Prostate gland (tissue), 2 donors: ENCODE measurements around the gene SRGAP2B. TPM values are rescaled to one million over a fixed set of nuclear protein-coding genes. Genes with fewer than 3 reads are reported as not detected.
"Not testable (repeated sequence)": the region's sequence is repeated elsewhere in the genome, so short reads cannot be mapped to it uniquely, and the experiment has no call there.

Source experiments
- DNase-seq: peaks from one replicate; pipeline ENCODE4 v3.0.0-alpha.2; 2019; ENCODE audit warnings: low spot score
- H3K27ac ChIP-seq, 2 donors: fragments of 200-600 bp; sonication (generic); 2 replicates each; pipeline ENCODE4 v1.5.1; 2017 to 2019
- H3K27me3 ChIP-seq: fragments of 200-600 bp; sonication (generic); replicated peaks from 2 replicates; pipeline ENCODE4 v1.5.1; 2019; ENCODE audit not compliant: insufficient read depth
- H3K36me3 ChIP-seq, 2 donors: fragments of 200-600 bp; sonication (generic); 1 replicate in 1 of 2; 2 replicates in 1 of 2; pipeline versions ENCODE4 v1.5.1 to v1.8.1; 2017 to 2019
- H3K4me1 ChIP-seq: fragments of 200-600 bp; sonication (generic); replicated peaks from 2 replicates; pipeline ENCODE4 v1.5.1; 2019
- H3K4me3 ChIP-seq, 2 donors: fragments of 200-600 bp; sonication (generic); 2 replicates each; pipeline ENCODE4 v1.5.1; 2017 to 2019
- H3K9me3 ChIP-seq: fragments of 200-600 bp; sonication (generic); 2 replicates; pipeline ENCODE4 v1.5.1; 2017
- WGBS: methylation state at CpG from one replicate; pipeline ENCODE4 v1.1.5; 2018; 5-methylcytosine and 5-hydroxymethylcytosine counted together
- intact Hi-C: fragments of 100-400 bp; cut with DNase I; formaldehyde crosslinking; loops from one replicate; pipeline ENCODE4 v1.14.2; 2022
- total RNA-seq, 2 donors: library from RNA; depleted of rRNA; stranded (reverse); fragments of >200 nt; gene quantifications; one replicate each; pipeline ENCODE4 v1.1.0, GENCODE V29; 2016

SRGAP2B gene
- total RNA-seq, 2 donors from 2014 or later: 6.6 to 10.0 TPM

GRCh38 chr1:145000074-145000742 is 94.9 kb downstream of the SRGAP2B start:
- intact Hi-C loops, DNase-seq, H3K4me1 ChIP-seq, H3K36me3 ChIP-seq, H3K27ac ChIP-seq, H3K9me3 ChIP-seq, H3K4me3 ChIP-seq, H3K27me3 ChIP-seq: not testable (repeated sequence)
- no CpG with 5 or more reads among the region's 5 CpGs for WGBS

GRCh38 chr1:144998981-144999273 is 96.2 kb downstream of the SRGAP2B start:
- H3K36me3 ChIP-seq, H3K27me3 ChIP-seq, H3K4me3 ChIP-seq, intact Hi-C loops, H3K27ac ChIP-seq, H3K4me1 ChIP-seq, DNase-seq, H3K9me3 ChIP-seq: not testable (repeated sequence)
- 91% methylated on average over 2 of the region's 2 CpGs for WGBS

DNA sequence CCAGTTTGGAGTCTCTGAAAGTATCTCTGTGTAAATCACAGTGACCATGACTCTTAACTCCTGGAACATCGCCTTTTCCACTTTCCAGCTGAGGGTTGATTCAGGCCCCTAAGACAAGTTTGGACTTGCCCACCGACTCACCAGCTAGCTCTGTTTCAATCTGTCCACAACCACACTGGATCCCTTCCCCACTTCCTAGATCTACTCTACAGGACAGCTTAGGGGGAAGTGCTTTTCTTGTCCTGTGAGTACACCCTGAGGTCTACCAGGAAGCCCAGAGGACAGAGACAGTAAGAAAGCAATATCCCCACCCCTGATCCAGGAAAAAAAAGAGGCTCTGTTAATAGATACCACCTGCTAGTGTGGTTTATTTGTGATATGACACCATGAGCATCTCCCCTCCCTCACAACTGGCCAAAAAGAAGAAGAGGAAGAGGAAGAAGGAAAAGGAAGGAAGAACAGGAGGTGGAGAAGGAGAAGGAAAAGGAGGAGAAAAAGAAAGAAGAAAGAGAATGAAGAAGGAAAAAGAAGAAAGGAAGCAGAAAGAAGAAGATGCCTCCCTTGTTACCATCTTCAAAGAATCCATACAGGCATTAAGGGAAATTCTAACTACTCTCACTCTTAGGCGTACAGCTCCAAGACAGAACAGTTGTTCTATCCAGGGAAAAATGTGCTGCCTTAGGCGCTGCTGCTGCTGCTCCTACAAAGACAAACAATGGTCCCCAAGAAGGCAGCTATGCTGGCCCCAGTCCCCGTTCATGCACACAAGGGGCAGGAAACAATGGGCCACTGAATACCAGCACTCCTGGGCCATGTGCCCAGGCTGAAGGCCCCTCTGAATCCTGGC is 96.8 kb downstream of the SRGAP2B start:
- H3K27me3 ChIP-seq, DNase-seq, H3K36me3 ChIP-seq, H3K4me1 ChIP-seq, H3K9me3 ChIP-seq, H3K27ac ChIP-seq, H3K4me3 ChIP-seq, intact Hi-C loops: not testable (repeated sequence)
- WGBS: 60% methylated on average over 1 of the region's 5 CpGs

DNA sequence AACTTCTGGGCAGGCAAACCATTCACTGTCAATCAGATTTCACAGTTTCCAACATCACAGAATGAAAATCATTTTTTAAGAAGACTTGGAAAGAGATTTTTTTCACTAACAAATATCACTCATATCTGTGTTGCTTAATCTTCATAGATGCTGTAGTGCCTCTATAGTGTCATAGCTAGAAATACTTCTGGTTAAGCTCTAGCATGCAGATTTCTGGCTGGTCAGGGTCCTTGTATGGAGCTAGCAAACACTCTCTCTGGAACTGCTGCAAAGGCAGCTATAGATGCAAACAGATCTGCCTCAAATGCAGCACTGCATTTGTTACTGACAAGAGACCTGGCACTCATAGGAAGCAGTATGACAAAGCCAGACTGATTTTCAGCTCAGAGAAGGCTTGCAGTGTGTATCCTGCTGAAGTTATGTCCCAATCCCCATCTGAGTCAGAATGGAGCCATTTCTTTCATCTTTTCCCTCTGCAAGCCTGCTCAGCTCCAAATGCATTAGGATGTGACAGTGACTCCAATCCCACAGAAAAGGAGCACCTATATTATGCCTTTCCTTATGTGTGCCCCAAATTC is 99.2 kb downstream of the SRGAP2B start:
- intact Hi-C loops, H3K36me3 ChIP-seq, H3K9me3 ChIP-seq, H3K27me3 ChIP-seq, DNase-seq, H3K4me1 ChIP-seq, H3K4me3 ChIP-seq, H3K27ac ChIP-seq: not testable (repeated sequence)

- H3K4me3 ChIP-seq, H3K27me3 ChIP-seq, H3K4me1 ChIP-seq, H3K9me3 ChIP-seq, H3K36me3 ChIP-seq, H3K27ac ChIP-seq, DNase-seq, intact Hi-C loops: not testable (repeated sequence)
- WGBS: no CpG with 5 or more reads among the region's 1 CpG
These were observed 102.2 kb downstream of the SRGAP2B start for GRCh38 chr1:144992915-144993314.

DNA sequence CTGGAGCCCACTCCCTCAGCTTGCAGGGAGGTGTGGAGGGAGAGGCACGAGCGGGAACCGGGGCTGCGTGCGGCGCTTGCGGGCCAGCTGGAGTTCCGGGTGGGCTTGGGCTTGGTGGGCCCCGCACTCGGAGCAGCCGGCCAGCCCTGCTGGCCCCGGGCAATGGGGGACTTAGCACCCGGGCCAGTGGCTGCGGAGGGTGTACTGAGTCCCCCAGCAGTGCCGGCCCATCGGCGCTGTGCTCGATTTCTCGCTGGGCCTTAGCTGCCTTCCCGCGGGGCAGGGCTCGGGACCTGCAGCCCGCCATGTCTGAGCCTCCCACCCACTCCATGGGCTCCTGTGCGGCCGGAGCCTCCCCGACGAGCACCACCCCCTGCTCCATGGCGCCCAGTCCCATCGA is 104.5 kb downstream of the SRGAP2B start:
- H3K4me1 ChIP-seq, H3K27me3 ChIP-seq, H3K4me3 ChIP-seq, DNase-seq, H3K27ac ChIP-seq, H3K36me3 ChIP-seq, intact Hi-C loops, H3K9me3 ChIP-seq: not testable (repeated sequence)
- WGBS: no CpG with 5 or more reads among the region's 29 CpGs

GRCh38 chr1:144987131-144987530 is 108.0 kb downstream of the SRGAP2B start:
- H3K27me3 ChIP-seq, H3K9me3 ChIP-seq, intact Hi-C loops, DNase-seq, H3K4me1 ChIP-seq, H3K4me3 ChIP-seq, H3K36me3 ChIP-seq, H3K27ac ChIP-seq: not testable (repeated sequence)
- no CpG with 5 or more reads among the region's 2 CpGs for WGBS

- H3K27ac ChIP-seq, H3K27me3 ChIP-seq, intact Hi-C loops, H3K4me1 ChIP-seq, DNase-seq, H3K9me3 ChIP-seq, H3K4me3 ChIP-seq, H3K36me3 ChIP-seq: not testable (repeated sequence)
- WGBS: no CpG with 5 or more reads among the region's 7 CpGs
These were observed 108.8 kb downstream of the SRGAP2B start for GRCh38 chr1:144986171-144986860.

GRCh38 chr1:144985550-144986170 is 109.5 kb downstream of the SRGAP2B start:
- intact Hi-C loops, H3K27ac ChIP-seq, H3K27me3 ChIP-seq, H3K36me3 ChIP-seq, H3K4me1 ChIP-seq, H3K9me3 ChIP-seq, H3K4me3 ChIP-seq, DNase-seq: not testable (repeated sequence)
- 67% methylated on average over 4 of the region's 7 CpGs for WGBS

DNA sequence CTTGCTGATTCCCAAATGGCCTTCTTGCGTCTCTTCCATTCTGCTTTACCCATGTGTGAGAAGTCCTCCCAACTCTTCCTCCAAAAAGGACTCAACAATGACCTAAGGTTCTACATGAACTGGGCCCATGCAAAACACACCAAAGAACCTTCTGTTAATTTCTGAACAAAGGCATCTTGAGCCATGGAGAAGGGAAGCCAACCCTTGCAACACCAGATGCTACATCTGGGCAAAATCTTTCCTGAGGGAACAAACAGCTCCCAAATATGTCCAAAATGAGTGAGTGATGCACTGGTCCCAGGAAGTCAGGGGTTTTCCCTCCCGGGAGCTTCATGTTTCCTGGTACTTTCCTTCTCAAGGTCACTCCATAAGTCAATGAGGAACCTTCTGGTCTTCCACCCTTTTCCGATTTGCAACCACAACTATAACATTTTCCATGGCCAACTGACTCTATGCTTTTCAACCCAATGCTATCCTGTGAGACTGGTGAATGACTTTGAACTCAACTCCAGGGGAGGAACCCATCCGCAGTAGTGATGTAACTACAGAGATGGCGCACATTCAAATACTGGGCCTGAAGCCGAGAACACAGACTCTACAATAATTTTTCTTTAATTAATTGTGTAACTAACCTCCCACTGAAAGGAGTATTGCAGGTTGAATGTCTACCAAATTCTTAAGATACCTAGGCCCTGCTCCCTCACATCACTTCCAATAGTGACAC is 112.2 kb downstream of the SRGAP2B start:
- intact Hi-C loops, H3K9me3 ChIP-seq, H3K27me3 ChIP-seq, H3K4me3 ChIP-seq, H3K27ac ChIP-seq, H3K36me3 ChIP-seq, H3K4me1 ChIP-seq, DNase-seq: not testable (repeated sequence)
- WGBS: no CpG with 5 or more reads among the region's 6 CpGs

- H3K36me3 ChIP-seq, H3K9me3 ChIP-seq, H3K27ac ChIP-seq, H3K4me3 ChIP-seq, H3K27me3 ChIP-seq, intact Hi-C loops, DNase-seq, H3K4me1 ChIP-seq: not testable (repeated sequence)
- 80% methylated on average over 1 of the region's 4 CpGs for WGBS
These were observed 114.0 kb downstream of the SRGAP2B start for GRCh38 chr1:144981157-144981556.
